ENCODE results near the gene TNS3.
A peak's percentile ranks its signal among the peaks of the same experiment; 100 is the strongest.

DNA sequence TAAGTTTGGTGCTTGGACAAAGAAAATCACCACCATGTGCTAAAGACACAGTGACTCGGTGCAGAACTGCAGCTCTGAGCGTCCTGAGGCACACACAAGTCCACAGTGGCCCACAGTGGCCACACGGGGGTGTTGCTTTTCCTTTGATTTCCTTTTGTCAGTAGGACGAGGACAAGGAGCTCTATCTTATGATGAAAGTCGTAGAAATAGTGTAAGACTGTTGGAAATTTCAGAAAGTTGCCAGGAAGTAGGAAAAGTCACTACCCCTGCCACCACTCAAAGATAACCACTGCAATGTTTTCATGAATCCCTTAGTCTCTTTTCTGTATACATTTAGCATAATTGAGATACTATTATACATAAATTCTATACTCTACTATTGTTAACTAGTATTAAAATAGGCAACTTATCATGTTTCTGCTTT, 146.0 kb downstream of the TNS3 start:
- TF ChIP-seq, protein P1, sequence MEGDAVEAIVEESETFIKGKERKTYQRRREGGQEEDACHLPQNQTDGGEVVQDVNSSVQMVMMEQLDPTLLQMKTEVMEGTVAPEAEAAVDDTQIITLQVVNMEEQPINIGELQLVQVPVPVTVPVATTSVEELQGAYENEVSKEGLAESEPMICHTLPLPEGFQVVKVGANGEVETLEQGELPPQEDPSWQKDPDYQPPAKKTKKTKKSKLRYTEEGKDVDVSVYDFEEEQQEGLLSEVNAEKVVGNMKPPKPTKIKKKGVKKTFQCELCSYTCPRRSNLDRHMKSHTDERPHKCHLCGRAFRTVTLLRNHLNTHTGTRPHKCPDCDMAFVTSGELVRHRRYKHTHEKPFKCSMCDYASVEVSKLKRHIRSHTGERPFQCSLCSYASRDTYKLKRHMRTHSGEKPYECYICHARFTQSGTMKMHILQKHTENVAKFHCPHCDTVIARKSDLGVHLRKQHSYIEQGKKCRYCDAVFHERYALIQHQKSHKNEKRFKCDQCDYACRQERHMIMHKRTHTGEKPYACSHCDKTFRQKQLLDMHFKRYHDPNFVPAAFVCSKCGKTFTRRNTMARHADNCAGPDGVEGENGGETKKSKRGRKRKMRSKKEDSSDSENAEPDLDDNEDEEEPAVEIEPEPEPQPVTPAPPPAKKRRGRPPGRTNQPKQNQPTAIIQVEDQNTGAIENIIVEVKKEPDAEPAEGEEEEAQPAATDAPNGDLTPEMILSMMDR (conservative IDR thresholded peaks at IDR 0.05 in 1 of 2, IDR thresholded peaks at IDR 0.05 in 1 of 2; ENCODE audit: extremely low read depth in 1 of 2, insufficient read depth in 1 of 2, low read depth in 1 of 2, low read length in 2 of 2): peak; percentile 70 to 73
- no peak for TF ChIP-seq EZH2 (IDR thresholded peaks at IDR 0.05; ENCODE audit: borderline replicate concordance, low read length)
